Neural cell (in vitro differentiated cells): Measurements from ENCODE around the gene NUB1. TPM values are rescaled to one million over a fixed set of nuclear protein-coding genes. Genes with fewer than 3 reads are reported as not detected.

Source experiments
- H2AFZ ChIP-seq: fragments of 200-600, 300-800 bp; sonication (generic), shearing (Covaris generic); 2 replicates; pipeline ENCODE4 v1.6.0; 2014; ENCODE audit warnings: low read depth, mild to moderate bottlenecking, antibody characterized with exemption, low read length, moderate library complexity
- H3F3A ChIP-seq: fragments of 200-600 bp; shearing (Covaris generic); 2 replicates; pipeline ENCODE4 v1.6.1; 2016; ENCODE audit warnings: mild to moderate bottlenecking, moderate library complexity, mixed read lengths, antibody characterized with exemption, low read length; ENCODE audit not compliant: insufficient read depth, poor library complexity, severe bottlenecking
- H3K27ac ChIP-seq: fragments of 200-600, 300-800 bp; sonication (generic), shearing (Covaris generic); 2 replicates; pipeline ENCODE4 v1.5.1; 2014; ENCODE audit warnings: mild to moderate bottlenecking, low read length, moderate library complexity
- H3K27me3 ChIP-seq: fragments of 300-800, 200-600 bp; sonication (generic), shearing (Covaris generic); 2 replicates; pipeline ENCODE4 v1.6.0; 2014; ENCODE audit warnings: mild to moderate bottlenecking, low read depth, low read length, moderate library complexity; ENCODE audit not compliant: insufficient read depth
- H3K36me3 ChIP-seq: fragments of 300-800, 200-600 bp; sonication (generic), shearing (Covaris generic); 2 replicates; pipeline ENCODE4 v1.5.1; 2014; ENCODE audit warnings: mild to moderate bottlenecking, antibody characterized with exemption, low read length, moderate library complexity; ENCODE audit not compliant: insufficient read depth
- H3K4me2 ChIP-seq: fragments of 300-800, 200-600 bp; sonication (generic), shearing (Covaris generic); 2 replicates; pipeline ENCODE4 v1.6.0; 2014; ENCODE audit warnings: mild to moderate bottlenecking, low read length
- H3K4me3 ChIP-seq: fragments of 300-800, 200-600 bp; sonication (generic), shearing (Covaris generic); 2 replicates; pipeline ENCODE4 v1.5.1; 2014; ENCODE audit warnings: mild to moderate bottlenecking, low read length, moderate library complexity
- H3K79me2 ChIP-seq: fragments of 200-600 bp; shearing (Covaris generic); replicated peaks from 2 replicates; pipeline ENCODE4 v1.6.0; 2014; ENCODE audit warnings: mild to moderate bottlenecking, low read length, moderate library complexity; ENCODE audit not compliant: insufficient read depth
- H3K9ac ChIP-seq: fragments of 300-800, 200-600 bp; sonication (generic), shearing (Covaris generic); 2 replicates; pipeline ENCODE4 v1.6.1; 2016; ENCODE audit warnings: mild to moderate bottlenecking, low read length, mixed read lengths
- H3K9me2 ChIP-seq: fragments of 200-600 bp; shearing (Covaris generic); 2 replicates; pipeline ENCODE4 v1.6.1; 2016; ENCODE audit warnings: mild to moderate bottlenecking, low read length, mixed read lengths; ENCODE audit not compliant: insufficient read depth
- H3K9me3 ChIP-seq: fragments of 200-600, 300-800 bp; sonication (generic), shearing (Covaris generic); 2 replicates; pipeline ENCODE4 v1.6.1; 2016; ENCODE audit warnings: mild to moderate bottlenecking, mixed run types, low read length, moderate library complexity, mixed read lengths
- H4K20me1 ChIP-seq: fragments of 200-600 bp; shearing (Covaris generic); 2 replicates; pipeline ENCODE4 v1.6.1; 2016; ENCODE audit warnings: mild to moderate bottlenecking, mixed run types; ENCODE audit not compliant: insufficient read depth
- CTCF ChIP-seq: fragments of 450-650 bp; IDR thresholded peaks from 2 replicates; pipeline ENCODE4 v1.5.1; 2014; ENCODE audit warnings: antibody characterized with exemption, mild to moderate bottlenecking, moderate library complexity; ENCODE audit not compliant: poor library complexity, severe bottlenecking
- EP300 ChIP-seq: fragments of 450-650 bp; conservative IDR thresholded peaks from 2 replicates; pipeline ENCODE4 v1.6.1; 2014; ENCODE audit warnings: antibody characterized with exemption, mild to moderate bottlenecking, moderate library complexity; ENCODE audit not compliant: poor library complexity, severe bottlenecking
- EZH2 ChIP-seq: fragments of 200-600, 300-800 bp; shearing (Covaris generic), sonication (generic); IDR thresholded peaks from 2 replicates; pipeline ENCODE4 v1.6.1; 2014; ENCODE audit warnings: antibody characterized with exemption, low read length, borderline replicate concordance, mild to moderate bottlenecking; ENCODE audit not compliant: insufficient read depth, poor library complexity, severe bottlenecking
- MXI1 ChIP-seq: fragments of 450-650 bp; conservative IDR thresholded peaks from 2 replicates; pipeline ENCODE4 v1.6.1; 2014; ENCODE audit warnings: antibody characterized with exemption, mild to moderate bottlenecking; ENCODE audit not compliant: poor library complexity, severe bottlenecking
- POLR2AphosphoS5 ChIP-seq: IDR thresholded peaks from 2 replicates; pipeline ENCODE4 v1.6.1; 2012
- RAD21 ChIP-seq: fragments of 450-650 bp; conservative IDR thresholded peaks from 2 replicates; pipeline ENCODE4 v1.6.1; 2014; ENCODE audit warnings: antibody characterized with exemption, mild to moderate bottlenecking, moderate library complexity
- REST ChIP-seq: IDR thresholded peaks from 2 replicates; pipeline ENCODE4 v1.6.1; 2012; ENCODE audit warnings: borderline replicate concordance
- SMC3 ChIP-seq: fragments of 450-650 bp; conservative IDR thresholded peaks from 2 replicates; pipeline ENCODE4 v1.6.1; 2014; ENCODE audit warnings: antibody characterized with exemption, mild to moderate bottlenecking, moderate library complexity; ENCODE audit not compliant: poor library complexity
- TAF1 ChIP-seq: IDR thresholded peaks from 2 replicates; pipeline ENCODE4 v1.6.1; 2012; ENCODE audit warnings: low read depth
- polyA plus RNA-seq: library from polyadenylated mRNA; depleted of rRNA; stranded (reverse); fragments of >200 nt; gene quantifications from 2 replicates; pipeline ENCODE4 v1.2.3, GENCODE V29; 2014

The NUB1 gene
- polyA plus RNA-seq, 1 donor from 2014 or later: 48.4 TPM

GRCh38 chr7:151373599-151373998 lies 32.0 kb downstream of the NUB1 start:
- H2AFZ ChIP-seq: no peak overlapping the region
- no peaks in the 10 kb centered on the region for H3K79me2 ChIP-seq
- TF ChIP-seq RAD21 (no peak), POLR2AphosphoS5 (no peak), SMC3 (no peak), TAF1 (no peak), EZH2 (no peak), REST (no peak), MXI1 (no peak), CTCF (no peak), EP300 (no peak)
- H4K20me1 ChIP-seq: no peaks in the 10 kb centered on the region
- no peaks in the 10 kb centered on the region for H3K36me3 ChIP-seq
- H3K27ac ChIP-seq: no peak overlapping the region
- H3F3A ChIP-seq: no peaks in the 10 kb centered on the region
- H3K9me3 ChIP-seq: no peaks in the 10 kb centered on the region
- H3K27me3 ChIP-seq: no peaks in the 10 kb centered on the region
- no peak overlapping the region for H3K4me2 ChIP-seq
- no peaks in the 10 kb centered on the region for H3K9me2 ChIP-seq
- no peak overlapping the region for H3K4me3 ChIP-seq
- H3K9ac ChIP-seq: no peak overlapping the region

GRCh38 chr7:151374139-151374538 lies 32.5 kb downstream of the NUB1 start:
- Histone ChIP-seq H3K27me3 (no peaks in the 10 kb centered on the region), H3K4me2 (no peak overlapping the region), H4K20me1 (no peaks in the 10 kb centered on the region), H3F3A (no peaks in the 10 kb centered on the region), H3K9ac (no peak overlapping the region), H3K9me3 (no peaks in the 10 kb centered on the region), H3K9me2 (no peaks in the 10 kb centered on the region), H3K79me2 (no peaks in the 10 kb centered on the region), H3K36me3 (no peaks in the 10 kb centered on the region), H2AFZ (no peak overlapping the region), H3K27ac (no peak overlapping the region), H3K4me3 (no peak overlapping the region)
- TF ChIP-seq EZH2 (no peak), EP300 (no peak), CTCF (no peak), RAD21 (no peak), SMC3 (no peak), REST (no peak), MXI1 (no peak), POLR2AphosphoS5 (no peak), TAF1 (no peak)
